Smooth muscle cell of the pulmonary artery (primary cell): ENCODE results near the gene NDUFA7. TPM values are rescaled to one million over a fixed set of nuclear protein-coding genes. Genes with fewer than 3 reads are reported as not detected.

ENCODE experiments used
- total RNA-seq: library from RNA; depleted of rRNA; stranded (reverse); fragments of >200 nt; gene quantifications from 2 replicates; pipeline ENCODE4 v1.2.3, GENCODE V29; 2014

Gene NDUFA7
- total RNA-seq = 19.8 and 31.8 TPM in 2 replicates

GRCh38 chr19:8321067-8321985, at the start of gene NDUFA7, which contains the start of gene RPS28:
NDUFA7 (minus strand) TSS chr19:8321375; CDS start chr19:8321358, 17 bp downstream.
RPS28 (plus strand) TSS chr19:8321496; CDS start chr19:8321531, 35 bp downstream.

GRCh38 chr19:8363803-8364771, 42.9 kb upstream of the NDUFA7 start, which contains the start of gene ANGPTL4:
ANGPTL4 (plus strand) TSS chr19:8364155; CDS start chr19:8364322, 167 bp downstream.

GRCh38 chr19:8342684-8343482, 21.7 kb upstream of the NDUFA7 start, which contains the start of gene KANK3:
KANK3 (minus strand) TSS chr19:8343262; CDS start chr19:8337828, 5,434 bp downstream.

GRCh38 chr19:8307965-8308866, 13.0 kb downstream of the NDUFA7 start, which contains the start of gene CD320:
CD320 (minus strand) TSS chr19:8308358; CDS start chr19:8308290, 68 bp downstream.

Other genes with a start within 250 kb of the NDUFA7 start
- gene FBN3, start 171.8 kb downstream of the NDUFA7 start, total RNA-seq = not detected in 2 replicates
- 4.7 and 18.8 TPM in 2 replicates for gene CERS4, start 112.0 kb downstream of the NDUFA7 start, total RNA-seq
- 34.2 and 51.4 TPM in 2 replicates for gene CD320, start 13.0 kb downstream of the NDUFA7 start, total RNA-seq
- 510 and 600 TPM in 2 replicates for gene RPS28, start 121 bp upstream of the NDUFA7 start, total RNA-seq
- 0.17 and 0.26 TPM in 2 replicates for gene KANK3, start 21.9 kb upstream of the NDUFA7 start, total RNA-seq
- gene ANGPTL4, start 42.8 kb upstream of the NDUFA7 start, total RNA-seq = 32.2 and 45.7 TPM in 2 replicates
- 107 and 131 TPM in 2 replicates for gene RAB11B, start 69.0 kb upstream of the NDUFA7 start, total RNA-seq
- 70.0 and 76.5 TPM in 2 replicates for gene MARCHF2, start 91.9 kb upstream of the NDUFA7 start, total RNA-seq
- gene HNRNPM, start 123.6 kb upstream of the NDUFA7 start, total RNA-seq = 48.2 and 58.3 TPM in 2 replicates
- gene PRAM1, start 181.3 kb upstream of the NDUFA7 start, total RNA-seq = 0.07 and 0.20 TPM in 2 replicates
- gene ZNF414, start 192.8 kb upstream of the NDUFA7 start, total RNA-seq = 6.1 and 7.5 TPM in 2 replicates